Neural progenitor cell (in vitro differentiated cells): ENCODE measurements around the gene RNF157.

Experiments used
- CTCF ChIP-seq: fragments of 200-600 bp; sonication (generic); IDR thresholded peaks from 2 replicates; pipeline ENCODE4 v1.5.1; 2017; ENCODE audit warnings: antibody characterized with exemption, mild to moderate bottlenecking
- EZH2 ChIP-seq: fragments of 200-600 bp; sonication (generic); IDR thresholded peaks from 2 replicates; pipeline ENCODE4 v1.6.1; 2017; ENCODE audit warnings: antibody characterized with exemption, mild to moderate bottlenecking, moderate library complexity

DNA sequence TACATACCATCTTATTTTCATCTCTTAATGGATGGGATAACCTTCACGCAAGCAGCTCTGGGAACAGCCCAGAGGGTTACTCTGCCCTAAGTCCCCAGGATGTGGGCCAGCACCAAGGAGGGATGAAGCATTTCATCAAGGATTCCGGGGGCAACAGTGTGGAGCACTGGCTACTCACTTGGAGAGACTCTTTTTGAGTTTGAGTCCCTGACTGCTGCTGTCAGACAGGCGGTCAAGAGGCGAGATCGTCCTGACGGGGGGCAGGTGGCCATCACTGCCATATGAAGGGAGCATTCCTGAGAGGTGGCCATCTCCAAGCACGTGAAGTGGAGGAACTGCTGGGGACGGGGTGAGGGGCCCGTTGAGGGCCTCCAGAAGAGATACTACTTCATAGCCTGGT lies 81.1 kb downstream of the RNF157 start:
- no peak for TF ChIP-seq CTCF
- no peak for TF ChIP-seq EZH2
